Breast epithelium (tissue), 4 donors: Measurements from ENCODE around the gene PRLH. TPM values are rescaled to one million over a fixed set of nuclear protein-coding genes. Genes with fewer than 3 reads are reported as not detected.

Experiments
- DNase-seq, 2 donors: peaks; one replicate each; pipeline ENCODE4 v3.0.0-alpha.2; 2019; ENCODE audit warnings: low spot score in 2 of 2
- H3K27ac ChIP-seq, 2 donors: fragments of 200-600 bp; sonication (generic) in 1 of 2; one replicate each; pipeline ENCODE4 v1.5.1; 2016 to 2019; ENCODE audit warnings: mild to moderate bottlenecking in 1 of 2
- H3K27me3 ChIP-seq, 2 donors: fragments of 200-600 bp; sonication (generic) in 1 of 2; one replicate each; pipeline versions ENCODE4 v1.5.1 to v1.6.0; 2017 to 2019; ENCODE audit warnings: control low read depth in 1 of 2, mild to moderate bottlenecking in 1 of 2
- H3K36me3 ChIP-seq: fragments of 200-600 bp; one replicate; pipeline ENCODE4 v1.5.1; 2019
- H3K4me1 ChIP-seq, 2 donors: fragments of 200-600 bp; sonication (generic); one replicate each; pipeline ENCODE4 v1.5.1; 2016 to 2019; ENCODE audit warnings: control low read depth in 1 of 2
- H3K4me3 ChIP-seq, 3 donors: fragments of 200-600 bp; sonication (generic); 1 replicate in 2 of 3; 2 replicates in 1 of 3; pipeline ENCODE4 v1.5.1; 2016 to 2019; ENCODE audit warnings: mild to moderate bottlenecking in 3 of 3, moderate library complexity in 2 of 3
- H3K9me3 ChIP-seq, 2 donors: fragments of 200-600 bp; sonication (generic) in 1 of 2; one replicate each; pipeline ENCODE4 v1.5.1; 2016 to 2019; ENCODE audit warnings: control low read depth in 1 of 2
- CTCF ChIP-seq, 3 donors: fragments of 450-650 bp; IDR thresholded peaks; one replicate each; pipeline ENCODE4 v1.5.1; 2016 to 2017; ENCODE audit warnings: antibody characterized with exemption in 3 of 3, mild to moderate bottlenecking in 3 of 3, moderate library complexity in 3 of 3
- POLR2A ChIP-seq: fragments of 450-650 bp; IDR thresholded peaks from one replicate; pipeline ENCODE4 v1.6.1; 2016; ENCODE audit warnings: antibody characterized with exemption, mild to moderate bottlenecking, moderate library complexity
- POLR2AphosphoS5 ChIP-seq, 3 donors: sonication (generic); formaldehyde crosslinking; IDR thresholded peaks; one replicate each; pipeline ENCODE4 v1.6.1; 2017; ENCODE audit warnings: antibody characterized with exemption in 3 of 3
- intact Hi-C: fragments of 100-400 bp; cut with DNase I; formaldehyde crosslinking; loops from one replicate; pipeline ENCODE4 v1.15.1; 2023; ENCODE audit warnings: low total_unique reads
- total RNA-seq, 3 donors: library from RNA; depleted of rRNA; stranded (reverse); fragments of >200 nt; gene quantifications; one replicate each; pipeline ENCODE4 v1.1.0, GENCODE V29; 2016

The PRLH gene
- total RNA-seq, 3 donors from 2014 or later: not detected

- no peak for TF ChIP-seq CTCF (IDR thresholded peaks at IDR 0.05)
- no peak for TF ChIP-seq POLR2A
- no peak for TF ChIP-seq POLR2AphosphoS5 (IDR thresholded peaks at IDR 0.05)
- no peaks in the 10 kb centered on the region for H3K4me1 ChIP-seq
- H3K4me3 ChIP-seq: no peak overlapping the region
- intact Hi-C loops: no loop called here
- H3K36me3 ChIP-seq: no peaks in the 10 kb centered on the region
- no peaks in the 10 kb centered on the region for H3K27me3 ChIP-seq
- no peak for DNase-seq
- H3K27ac ChIP-seq: no peak overlapping the region
- no peaks in the 10 kb centered on the region for H3K9me3 ChIP-seq
Observed at GRCh38 chr2:237524631-237525030, 41.7 kb upstream of the PRLH start.

- H3K27me3 ChIP-seq: no peaks in the 10 kb centered on the region
- DNase-seq: no peak
- H3K27ac ChIP-seq: no peak overlapping the region
- H3K36me3 ChIP-seq: no peaks in the 10 kb centered on the region
- no peaks in the 10 kb centered on the region for H3K9me3 ChIP-seq
- H3K4me1 ChIP-seq: no peaks in the 10 kb centered on the region
- intact Hi-C loops: no loop called here
- no peak for TF ChIP-seq POLR2A
- no peak for TF ChIP-seq POLR2AphosphoS5 (IDR thresholded peaks at IDR 0.05)
- no peak for TF ChIP-seq CTCF (IDR thresholded peaks at IDR 0.05)
- no peak overlapping the region for H3K4me3 ChIP-seq
Observed at GRCh38 chr2:237525559-237526157, 40.7 kb upstream of the PRLH start.

- H3K9me3 ChIP-seq: no peaks in the 10 kb centered on the region
- intact Hi-C loops: no loop called here
- H3K27me3 ChIP-seq: no peaks in the 10 kb centered on the region
- no peak overlapping the region for H3K27ac ChIP-seq
- no peak overlapping the region for H3K4me3 ChIP-seq
- TF ChIP-seq CTCF (IDR thresholded peaks at IDR 0.05): no peak
- no peak for TF ChIP-seq POLR2AphosphoS5 (IDR thresholded peaks at IDR 0.05)
- no peak for TF ChIP-seq POLR2A
- DNase-seq: no peak
- no peaks in the 10 kb centered on the region for H3K4me1 ChIP-seq
- H3K36me3 ChIP-seq: no peaks in the 10 kb centered on the region
Observed at GRCh38 chr2:237527233-237527632, 39.1 kb upstream of the PRLH start.

- no peaks in the 10 kb centered on the region for H3K27me3 ChIP-seq
- H3K27ac ChIP-seq: no peak overlapping the region
- no peaks in the 10 kb centered on the region for H3K4me1 ChIP-seq
- no peak overlapping the region for H3K4me3 ChIP-seq
- no peak for TF ChIP-seq POLR2A
- no peak for TF ChIP-seq POLR2AphosphoS5 (IDR thresholded peaks at IDR 0.05)
- TF ChIP-seq CTCF (IDR thresholded peaks at IDR 0.05): no peak
- no peak for DNase-seq
- no peaks in the 10 kb centered on the region for H3K36me3 ChIP-seq
- H3K9me3 ChIP-seq: no peaks in the 10 kb centered on the region
- intact Hi-C loops: no loop called here
Observed at GRCh38 chr2:237527766-237528165, 38.6 kb upstream of the PRLH start.

GRCh38 chr2:237529452-237530402, 36.6 kb upstream of the PRLH start:
- no peak for TF ChIP-seq CTCF (IDR thresholded peaks at IDR 0.05)
- no peak for TF ChIP-seq POLR2AphosphoS5 (IDR thresholded peaks at IDR 0.05)
- TF ChIP-seq POLR2A: no peak
- no peak overlapping the region for H3K4me3 ChIP-seq
- no peaks in the 10 kb centered on the region for H3K9me3 ChIP-seq
- H3K27me3 ChIP-seq: no peaks in the 10 kb centered on the region
- no peak for DNase-seq
- H3K36me3 ChIP-seq: no peaks in the 10 kb centered on the region
- no peak overlapping the region for H3K27ac ChIP-seq
- H3K4me1 ChIP-seq: no peaks in the 10 kb centered on the region
- intact Hi-C loops: no loop called here
